Testis (tissue), 3 donors: ENCODE measurements around the gene LRRN4CL. TPM values are rescaled to one million over a fixed set of nuclear protein-coding genes. Genes with fewer than 3 reads are reported as not detected.

ENCODE experiments used
- DNase-seq: peaks from one replicate; pipeline ENCODE4 v3.0.0-alpha.2; 2019
- H3K27ac ChIP-seq, 2 donors: fragments of 200-600 bp; sonication (generic); one replicate each; pipeline ENCODE4 v1.5.1; 2019
- H3K27me3 ChIP-seq: fragments of 200-600 bp; sonication (generic); one replicate; pipeline ENCODE4 v1.5.1; 2019
- H3K36me3 ChIP-seq: fragments of 200-600 bp; sonication (generic); one replicate; pipeline ENCODE4 v1.5.1; 2017; ENCODE audit warnings: low read depth; ENCODE audit errors: missing control alignments
- H3K4me1 ChIP-seq: fragments of 200-600 bp; sonication (generic); one replicate; pipeline ENCODE4 v1.5.1; 2019
- H3K4me3 ChIP-seq, 2 donors: fragments of 200-600 bp; sonication (generic); one replicate each; pipeline ENCODE4 v1.5.1; 2017 to 2019
- H3K9me3 ChIP-seq: fragments of 200-600 bp; sonication (generic); one replicate; pipeline ENCODE4 v1.5.1; 2017
- CTCF ChIP-seq, 3 experiments: fragments of 450-650 bp in 2 of 3; fragments of 200-600 bp in 1 of 3; sonication (generic) in 1 of 3; IDR thresholded peaks; one replicate each; pipeline ENCODE4 v1.5.1; 2016 to 2019; ENCODE audit warnings: antibody characterized with exemption in 3 of 3, mild to moderate bottlenecking in 2 of 3, moderate library complexity in 1 of 3
- POLR2A ChIP-seq: fragments of 450-650 bp; IDR thresholded peaks from one replicate; pipeline ENCODE4 v1.6.1; 2017; ENCODE audit warnings: antibody characterized with exemption, mild to moderate bottlenecking, moderate library complexity
- WGBS, 2 donors: methylation state at CpG; one replicate each; pipeline ENCODE4 v1.1.5; 2018; 5-methylcytosine and 5-hydroxymethylcytosine counted together
- intact Hi-C: fragments of 100-400 bp; cut with DNase I; formaldehyde crosslinking; loops from one replicate; pipeline ENCODE4 v1.15.1; 2023; ENCODE audit warnings: low total_unique reads
- polyA plus RNA-seq: library from polyadenylated mRNA; stranded (reverse); fragments of 350-450 nt; fragmentation: Illumina TruSeq; extraction: RNeasy Lipid Tissue Mini Kit (QIAGEN cat#74804); gene quantifications from one replicate; pipeline ENCODE4 v1.2.3, GENCODE V29; 2014; ENCODE audit warnings: low read depth, low replicate concordance; ENCODE audit not compliant: insufficient read depth
- total RNA-seq, 2 donors: library from RNA; depleted of rRNA; stranded (reverse); fragments of >200 nt; gene quantifications; one replicate each; pipeline ENCODE4 v1.2.3, GENCODE V29; 2016

Gene LRRN4CL
- total and polyA plus RNA-seq, 3 donors from 2014 or later = 4.7 to 5.6 (median 5.0) TPM

- H3K4me1 ChIP-seq = peaks cover 17% of the 10 kb centered on the region
These were observed 22.9 kb downstream of the LRRN4CL start for GRCh38 chr11:62666259-62666926.

GRCh38 chr11:62665599-62666258, 23.6 kb downstream of the LRRN4CL start:
- Histone ChIP-seq H3K27me3 (no peaks in the 10 kb centered on the region), H3K27ac (peak overlapping the region; percentile 81 to 86), H3K4me3 (peak overlapping the region; percentile 80 to 83), H3K36me3 (no peaks in the 10 kb centered on the region), H3K9me3 (no peaks in the 10 kb centered on the region), H3K4me1 (peaks cover 17% of the 10 kb centered on the region)
- intact Hi-C loops = no loop called here
- peak; percentile 48 for DNase-seq
- TF ChIP-seq CTCF (IDR thresholded peaks at IDR 0.05) (no peak), POLR2A (no peak)
- WGBS, 2 donors = 2 to 3% methylated on average over 31 to 39 of the region's 39 CpGs

More at GRCh38 chr11:62666259-62666926, 22.9 kb downstream of the LRRN4CL start:
- Histone ChIP-seq H3K4me3 (peak overlapping the region; percentile 80 to 83), H3K27ac (peak overlapping the region; percentile 81 to 86), H3K9me3 (no peaks in the 10 kb centered on the region), H3K36me3 (no peaks in the 10 kb centered on the region), H3K27me3 (no peaks in the 10 kb centered on the region)
- no peak for TF ChIP-seq CTCF (IDR thresholded peaks at IDR 0.05)
- no peak for TF ChIP-seq POLR2A
- WGBS, 2 donors = 54 to 56% methylated on average over 13 to 16 of the region's 16 CpGs
- intact Hi-C loops = no loop called here
- no peak for DNase-seq

- DNase-seq = peak; percentile 97
- intact Hi-C loops = no loop called here
- TF ChIP-seq POLR2A (peak; percentile 81), CTCF (IDR thresholded peaks at IDR 0.05) (no peak)
- peak within 1 kb of the TSS; percentile 81 to 86 for H3K27ac ChIP-seq
- H3K36me3 ChIP-seq = no peaks in the 10 kb centered on the region
- peak within 1 kb of the TSS; percentile 80 to 83 for H3K4me3 ChIP-seq
- no peaks in the 10 kb centered on the region for H3K9me3 ChIP-seq
- 0% methylated on average over 5 to 38 of the region's 47 CpGs for WGBS, 2 donors
- H3K27me3 ChIP-seq = no peaks in the 10 kb centered on the region
- peaks cover 17% of the 10 kb centered on the region for H3K4me1 ChIP-seq
These were observed 24.2 kb downstream of the LRRN4CL start, which contains the start of the genes C11orf98 and CSKMT for GRCh38 chr11:62665075-62665598. C11orf98 (minus strand) TSS chr11:62665210; CDS start chr11:62665169, 41 bp downstream. CSKMT (plus strand) TSS chr11:62665312; CDS start chr11:62665880, 568 bp downstream.

- WGBS, 2 donors = 3 to 4% methylated on average over 25 to 27 of the region's 36 CpGs
- Histone ChIP-seq H3K4me3 (peak overlapping the region; percentile 80 to 83), H3K9me3 (no peaks in the 10 kb centered on the region), H3K27ac (peak overlapping the region; percentile 81 to 86), H3K4me1 (peaks cover 17% of the 10 kb centered on the region), H3K27me3 (no peaks in the 10 kb centered on the region), H3K36me3 (no peaks in the 10 kb centered on the region)
- DNase-seq = peak; percentile 50
- intact Hi-C loops = no loop called here
- no peak for TF ChIP-seq POLR2A
- no peak for TF ChIP-seq CTCF (IDR thresholded peaks at IDR 0.05)
These were observed 24.8 kb downstream of the LRRN4CL start for GRCh38 chr11:62664405-62665074.
